GM12874 (cell line): ENCODE measurements around the gene GLOD5.

Experiments used
- CTCF ChIP-seq: IDR thresholded peaks from 2 replicates; pipeline ENCODE4 v1.5.1; 2011; ENCODE audit warnings: low read depth, mild to moderate bottlenecking, control low read depth, low read length, moderate library complexity; ENCODE audit not compliant: insufficient read depth

GLOD5 gene

GRCh38 chrX:48818866-48819265 is 57.3 kb downstream of the GLOD5 start:
- TF ChIP-seq CTCF = no peak

GRCh38 chrX:48823053-48823452 is 61.5 kb downstream of the GLOD5 start:
- no peak for TF ChIP-seq CTCF
